ENCODE data around the gene PCMT1. TPM values are rescaled to one million over a fixed set of nuclear protein-coding genes. Genes with fewer than 3 reads are reported as not detected.

PCMT1 gene
- total and polyA plus RNA-seq, 2 of the 8 experiments (the other 6 are each of a cell fraction or from before 2014, with no cell fraction given) = 84.3 to 91.3 TPM

DNA sequence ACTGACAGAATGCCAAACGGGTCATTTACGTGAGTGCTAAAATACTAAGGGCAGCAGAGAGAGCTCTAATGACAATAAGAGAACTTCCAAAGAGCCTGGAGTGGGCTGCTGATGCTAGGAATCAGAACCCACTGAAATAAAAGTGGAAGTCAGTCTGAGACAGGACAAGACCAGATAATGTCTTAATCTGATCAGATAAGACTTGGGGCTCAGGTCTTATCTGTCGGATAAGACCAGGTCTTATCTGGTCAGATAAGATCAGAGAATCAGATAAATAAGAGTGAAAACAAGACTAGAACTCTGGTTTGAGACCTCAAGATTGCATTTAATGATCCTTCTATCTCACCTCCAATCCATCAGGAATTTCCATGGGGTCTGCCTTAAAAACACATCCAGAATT lies 96.0 kb downstream of the PCMT1 start (continued):
- TF ChIP-seq, protein P1, sequence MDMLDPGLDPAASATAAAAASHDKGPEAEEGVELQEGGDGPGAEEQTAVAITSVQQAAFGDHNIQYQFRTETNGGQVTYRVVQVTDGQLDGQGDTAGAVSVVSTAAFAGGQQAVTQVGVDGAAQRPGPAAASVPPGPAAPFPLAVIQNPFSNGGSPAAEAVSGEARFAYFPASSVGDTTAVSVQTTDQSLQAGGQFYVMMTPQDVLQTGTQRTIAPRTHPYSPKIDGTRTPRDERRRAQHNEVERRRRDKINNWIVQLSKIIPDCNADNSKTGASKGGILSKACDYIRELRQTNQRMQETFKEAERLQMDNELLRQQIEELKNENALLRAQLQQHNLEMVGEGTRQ (IDR thresholded peaks at IDR 0.05; ENCODE audit: low read length) = no peak
- TF ChIP-seq BACH1 (IDR thresholded peaks at IDR 0.05; ENCODE audit: low read length) = no peak
- no peak for TF ChIP-seq CHD1 (IDR thresholded peaks at IDR 0.05; ENCODE audit: low read depth, low read length)

All from H1 (cell line).